PC-3 (cell line): ENCODE results near the gene NIPBL. TPM values are rescaled to one million over a fixed set of nuclear protein-coding genes. Genes with fewer than 3 reads are reported as not detected.

Experiments
- ATAC-seq: fragments of 200-7000 bp; cut with Tn5 transposase; 2 replicates; pipeline ENCODE4 v1.9.1; 2020; ENCODE audit warnings: mild to moderate bottlenecking, moderate library complexity
- BruUV-seq: library from RNA; stranded (reverse); fragments of 400-500 nt; replicated peaks from 2 replicates; lab custom pipeline; 2021; lab: Mats Ljungman, UMichigan
- CTCF ChIA-PET: fragments of 300-600 bp; sonication (Branson Sonifier 250); formaldehyde crosslinking; loops from one replicate; lab custom pipeline; 2022; ENCODE audit warnings: antibody characterized with exemption; lab: Charles Lee
- POLR2A ChIA-PET: fragments of 300-600 bp; sonication (Branson Sonifier 250); formaldehyde crosslinking; loops from one replicate; lab custom pipeline; 2022; ENCODE audit warnings: antibody characterized with exemption; ENCODE audit not compliant: unreplicated experiment; lab: Charles Lee
- DNase-seq: peaks from one replicate; pipeline ENCODE4 v3.0.0-alpha.2; 2015
- H2AFZ ChIP-seq: fragments of 300-600 bp; sonication (generic); 2 replicates; pipeline ENCODE4 v1.6.0; 2016; ENCODE audit warnings: antibody characterized with exemption, low read length
- H3F3A ChIP-seq: fragments of 300-600 bp; sonication (generic); one replicate; pipeline ENCODE4 v1.6.0; 2017; ENCODE audit warnings: antibody characterized with exemption, low read length, control low read depth, mild to moderate bottlenecking; ENCODE audit not compliant: unreplicated experiment
- H3K27ac ChIP-seq: fragments of 300-600 bp; sonication (generic); 2 replicates; pipeline ENCODE4 v1.5.1; 2016; ENCODE audit warnings: mild to moderate bottlenecking, low read length
- H3K27me3 ChIP-seq: fragments of 300-600 bp; sonication (generic); 2 replicates; pipeline ENCODE4 v1.6.1; 2016; ENCODE audit warnings: low read length, mixed read lengths
- H3K36me3 ChIP-seq: fragments of 300-600 bp; sonication (generic); 2 replicates; pipeline ENCODE4 v1.6.1; 2016; ENCODE audit warnings: low read depth, mixed run types, low read length, mixed read lengths
- H3K4me1 ChIP-seq: fragments of 300-600 bp; sonication (generic); 2 replicates; pipeline ENCODE4 v1.5.1; 2016; ENCODE audit warnings: low read length; ENCODE audit not compliant: insufficient read depth
- H3K4me2 ChIP-seq: fragments of 300-600 bp; sonication (generic); 2 replicates; pipeline ENCODE4 v1.6.0; 2016; ENCODE audit warnings: low read length
- H3K4me3 ChIP-seq: fragments of 300-600 bp; sonication (generic); 2 replicates; pipeline ENCODE4 v1.5.1; 2016; ENCODE audit warnings: mild to moderate bottlenecking, low read length, mixed read lengths
- H3K79me2 ChIP-seq: fragments of 300-600 bp; sonication (generic); 2 replicates; pipeline ENCODE4 v1.6.1; 2017; ENCODE audit warnings: low read length, mixed read lengths
- H3K9ac ChIP-seq: fragments of 300-600 bp; sonication (generic); 2 replicates; pipeline ENCODE4 v1.6.0; 2016; ENCODE audit warnings: mild to moderate bottlenecking, low read length
- H3K9me2 ChIP-seq: fragments of 300-600 bp; sonication (generic); replicated peaks from 2 replicates; pipeline ENCODE4 v1.6.1; 2016; ENCODE audit warnings: mixed run types, low read length, mixed read lengths
- H3K9me3 ChIP-seq: fragments of 300-600 bp; sonication (generic); 2 replicates; pipeline ENCODE4 v1.6.1; 2016; ENCODE audit warnings: low read length, mixed read lengths
- H4K20me1 ChIP-seq: fragments of 300-600 bp; sonication (generic); 2 replicates; pipeline ENCODE4 v1.6.1; 2016; ENCODE audit warnings: low read length, mixed read lengths
- EZH2 ChIP-seq: fragments of 300-600 bp; sonication (generic); IDR thresholded peaks from one replicate; pipeline ENCODE4 v1.6.1; 2017; ENCODE audit warnings: antibody characterized with exemption, mild to moderate bottlenecking, low read length; ENCODE audit not compliant: unreplicated experiment
- EZH2phosphoT487 ChIP-seq: fragments of 300-600 bp; sonication (generic); IDR thresholded peaks from 2 replicates; pipeline ENCODE4 v1.6.1; 2018; ENCODE audit warnings: mild to moderate bottlenecking, antibody characterized with exemption, low read length, borderline replicate concordance
- intact Hi-C: fragments of 100-400 bp; cut with micrococcal nuclease; formaldehyde crosslinking; loops from 2 replicates; pipeline ENCODE4 v1.9.0; 2023
- total RNA-seq: library from RNA; depleted of rRNA; stranded (reverse); fragments of >200 nt; gene quantifications from 2 replicates; pipeline ENCODE4 v1.2.3, GENCODE V29; 2014
- TF ChIP-seq, protein P1 (sequence below): fragments of 300-600 bp; sonication (generic); conservative IDR thresholded peaks from 2 replicates; pipeline ENCODE4 v1.5.1; 2017; ENCODE audit warnings: antibody characterized with exemption, low read depth, mild to moderate bottlenecking, low read length

Gene NIPBL
- total RNA-seq, 1 experiment from 2014 or later, result 16.8 TPM

- intact Hi-C loops, result no loop called here
- no peaks in the 10 kb centered on the region for H3K9me3 ChIP-seq
- CTCF ChIA-PET, result no interaction called here
These were observed 180.2 kb downstream of the NIPBL start for GRCh38 chr5:37056762-37057161.

DNA sequence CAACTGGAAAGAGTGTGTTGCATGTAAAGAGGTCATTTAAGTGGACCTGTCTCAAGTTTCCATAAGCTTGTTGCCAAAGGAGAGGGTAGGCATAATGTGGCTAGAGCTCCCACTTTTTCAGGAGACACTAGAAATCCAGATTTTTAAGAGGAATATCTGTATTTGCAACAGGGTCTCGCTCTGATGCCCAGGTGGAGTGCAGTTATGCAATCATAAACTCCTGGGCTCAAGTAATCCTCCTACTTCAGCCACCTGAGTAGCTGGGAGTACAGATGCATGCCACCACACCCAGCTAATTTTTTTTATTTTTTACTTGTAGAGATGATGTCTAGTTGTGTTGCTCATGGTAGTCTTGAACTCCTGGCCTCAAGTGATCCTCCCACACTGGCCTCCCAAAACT lies 183.5 kb downstream of the NIPBL start:
- H3K79me2 ChIP-seq, result no peaks in the 10 kb centered on the region
- H3K9me2 ChIP-seq, result no peaks in the 10 kb centered on the region
- ATAC-seq (no peak), DNase-seq (no peak)
- intact Hi-C loops, result no loop called here
- no peak overlapping the region for H3K9ac ChIP-seq
- no peaks in the 10 kb centered on the region for H3K9me3 ChIP-seq
- no peak overlapping the region for H2AFZ ChIP-seq
- TF ChIP-seq EZH2phosphoT487 (no peak), EZH2 (no peak)
- TF ChIP-seq, protein P1, sequence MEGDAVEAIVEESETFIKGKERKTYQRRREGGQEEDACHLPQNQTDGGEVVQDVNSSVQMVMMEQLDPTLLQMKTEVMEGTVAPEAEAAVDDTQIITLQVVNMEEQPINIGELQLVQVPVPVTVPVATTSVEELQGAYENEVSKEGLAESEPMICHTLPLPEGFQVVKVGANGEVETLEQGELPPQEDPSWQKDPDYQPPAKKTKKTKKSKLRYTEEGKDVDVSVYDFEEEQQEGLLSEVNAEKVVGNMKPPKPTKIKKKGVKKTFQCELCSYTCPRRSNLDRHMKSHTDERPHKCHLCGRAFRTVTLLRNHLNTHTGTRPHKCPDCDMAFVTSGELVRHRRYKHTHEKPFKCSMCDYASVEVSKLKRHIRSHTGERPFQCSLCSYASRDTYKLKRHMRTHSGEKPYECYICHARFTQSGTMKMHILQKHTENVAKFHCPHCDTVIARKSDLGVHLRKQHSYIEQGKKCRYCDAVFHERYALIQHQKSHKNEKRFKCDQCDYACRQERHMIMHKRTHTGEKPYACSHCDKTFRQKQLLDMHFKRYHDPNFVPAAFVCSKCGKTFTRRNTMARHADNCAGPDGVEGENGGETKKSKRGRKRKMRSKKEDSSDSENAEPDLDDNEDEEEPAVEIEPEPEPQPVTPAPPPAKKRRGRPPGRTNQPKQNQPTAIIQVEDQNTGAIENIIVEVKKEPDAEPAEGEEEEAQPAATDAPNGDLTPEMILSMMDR, result no peak
- H4K20me1 ChIP-seq, result no peaks in the 10 kb centered on the region
- H3F3A ChIP-seq, result no peaks in the 10 kb centered on the region
- H3K4me2 ChIP-seq, result no peak overlapping the region
- H3K4me1 ChIP-seq, result no peaks in the 10 kb centered on the region
- ChIA-PET CTCF (no interaction called here), POLR2A (no interaction called here)
- H3K27me3 ChIP-seq, result no peaks in the 10 kb centered on the region
- no peak overlapping the region for H3K27ac ChIP-seq
- BruUV-seq, result no TSS peak
- peaks cover 9% of the 10 kb centered on the region; the same call in 1 of the 2 replicates for H3K36me3 ChIP-seq
- H3K4me3 ChIP-seq, result no peak overlapping the region

More at GRCh38 chr5:37056762-37057161, 180.2 kb downstream of the NIPBL start:
- no peak overlapping the region for H2AFZ ChIP-seq
- H3K9ac ChIP-seq, result no peak overlapping the region
- H3K27ac ChIP-seq, result no peak overlapping the region
- no peak overlapping the region for H3K4me3 ChIP-seq
- H4K20me1 ChIP-seq, result no peaks in the 10 kb centered on the region
- BruUV-seq, result no TSS peak
- TF ChIP-seq, protein P1, result no peak
- no peak for TF ChIP-seq EZH2phosphoT487
- TF ChIP-seq EZH2, result no peak
- H3K4me1 ChIP-seq, result no peaks in the 10 kb centered on the region
- no peaks in the 10 kb centered on the region for H3F3A ChIP-seq
- no peaks in the 10 kb centered on the region for H3K27me3 ChIP-seq
- peaks cover 9% of the 10 kb centered on the region; the same call in 1 of the 2 replicates for H3K36me3 ChIP-seq
- H3K79me2 ChIP-seq, result no peaks in the 10 kb centered on the region
- H3K9me2 ChIP-seq, result no peaks in the 10 kb centered on the region
- ATAC-seq (no peak), DNase-seq (no peak)
- no peak overlapping the region for H3K4me2 ChIP-seq
- POLR2A ChIA-PET, result no interaction called here

DNA sequence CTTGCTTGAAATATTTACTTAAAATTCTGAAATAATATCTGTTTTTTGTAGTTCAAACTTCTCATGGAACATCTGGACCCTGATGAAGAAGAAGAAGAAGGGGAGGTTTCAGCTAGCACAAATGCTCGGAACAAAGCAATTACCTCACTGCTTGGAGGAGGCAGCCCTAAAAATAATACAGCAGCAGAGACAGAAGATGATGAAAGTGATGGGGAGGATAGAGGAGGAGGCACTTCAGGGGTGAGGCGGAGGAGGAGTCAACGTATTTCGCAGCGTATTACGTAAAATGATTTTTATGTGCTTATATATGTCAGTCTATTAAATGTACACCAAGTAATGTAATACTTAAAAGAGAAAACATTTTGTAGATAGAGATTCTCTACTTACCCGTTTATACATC lies 187.2 kb downstream of the NIPBL start:
- Histone ChIP-seq H3K4me3 (no peak overlapping the region), H3K79me2 (no peaks in the 10 kb centered on the region), H3K4me2 (no peak overlapping the region), H3K9ac (no peak overlapping the region), H3K36me3 (peaks cover 13% of the 10 kb centered on the region; the same call in 1 of the 2 replicates), H3F3A (no peaks in the 10 kb centered on the region), H3K4me1 (no peaks in the 10 kb centered on the region), H4K20me1 (no peaks in the 10 kb centered on the region), H3K27me3 (no peaks in the 10 kb centered on the region), H2AFZ (no peak overlapping the region), H3K27ac (no peak overlapping the region), H3K9me3 (no peaks in the 10 kb centered on the region), H3K9me2 (no peaks in the 10 kb centered on the region)
- no peak for DNase-seq
- TF ChIP-seq, protein P1, result no peak
- TF ChIP-seq EZH2 (no peak), EZH2phosphoT487 (no peak)
- CTCF ChIA-PET, result no interaction called here
- no peak for ATAC-seq
- POLR2A ChIA-PET, result no interaction called here
- intact Hi-C loops, result no loop called here
- no TSS peak for BruUV-seq
